Stimulated activated CD8-positive, alpha-beta memory T cell treated with anti-CD3 and anti-CD28 coated beads, Interleukin-7, amount 100 ng/mL, for 48 hours (primary cell): ENCODE data around the gene LCN6.

Experiments used
- DNase-seq, 2 donors: peaks; one replicate each; pipeline ENCODE4 v3.0.0-alpha.2; 2020; ENCODE audit warnings: low read depth in 1 of 2; ENCODE audit errors: extremely low read depth in 1 of 2

LCN6 gene

GRCh38 chr9:136745389-136746154, 2.8 kb downstream of the LCN6 start:
- no peak for DNase-seq

GRCh38 chr9:136744773-136745172, 3.6 kb downstream of the LCN6 start:
- DNase-seq: no peak

- DNase-seq: no peak
Observed at GRCh38 chr9:136743639-136744211, 4.6 kb downstream of the LCN6 start.

DNA sequence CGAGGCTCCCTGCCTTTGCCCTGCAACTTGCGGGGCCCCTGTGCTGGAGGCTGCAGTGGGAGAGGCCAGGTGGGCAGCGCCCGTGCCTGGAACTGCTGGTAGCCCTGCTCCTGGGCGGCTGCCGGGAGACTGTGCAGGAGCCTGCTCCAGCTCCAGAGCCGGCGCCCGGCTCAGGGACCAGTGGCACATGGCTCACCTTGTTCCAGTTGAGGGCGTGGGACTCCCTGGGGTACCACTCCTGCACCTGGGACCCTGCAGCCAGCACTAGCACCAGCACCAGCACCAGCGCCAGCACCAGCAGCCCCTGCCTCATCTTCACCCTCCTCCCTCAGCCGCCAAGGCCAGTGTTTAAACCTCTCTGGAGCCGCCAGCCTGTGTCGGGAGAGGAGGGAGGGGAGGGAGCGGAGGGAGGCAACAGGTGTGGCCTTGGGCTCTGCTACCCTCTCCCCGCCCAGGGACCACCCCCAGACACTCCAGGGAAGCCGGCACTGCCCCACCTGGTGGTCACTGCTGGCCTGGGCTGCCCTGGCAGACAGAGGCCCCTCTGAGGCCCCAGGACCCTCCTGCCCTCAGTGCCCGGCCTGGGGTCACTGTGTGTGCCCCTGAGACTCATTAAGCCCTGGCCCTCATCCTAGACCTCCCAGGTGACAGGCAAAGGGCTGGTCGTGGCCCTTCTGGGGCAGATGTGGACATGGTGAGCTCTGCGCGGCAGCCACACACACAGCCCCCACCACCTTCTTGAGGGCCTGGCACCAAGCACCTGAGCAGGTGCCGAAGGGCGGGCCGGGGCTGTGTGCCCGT, 5.5 kb downstream of the LCN6 start, which contains the start of gene LCN10:
LCN10 (minus strand) TSS at position 350 of the 801 bp plus-strand sequence; CDS start at position 313, 37 bp downstream.
- no peak for DNase-seq

GRCh38 chr9:136741883-136742571, 6.3 kb downstream of the LCN6 start:
- no peak for DNase-seq

GRCh38 chr9:136740971-136741882, 7.1 kb downstream of the LCN6 start:
- no peak for DNase-seq

DNA sequence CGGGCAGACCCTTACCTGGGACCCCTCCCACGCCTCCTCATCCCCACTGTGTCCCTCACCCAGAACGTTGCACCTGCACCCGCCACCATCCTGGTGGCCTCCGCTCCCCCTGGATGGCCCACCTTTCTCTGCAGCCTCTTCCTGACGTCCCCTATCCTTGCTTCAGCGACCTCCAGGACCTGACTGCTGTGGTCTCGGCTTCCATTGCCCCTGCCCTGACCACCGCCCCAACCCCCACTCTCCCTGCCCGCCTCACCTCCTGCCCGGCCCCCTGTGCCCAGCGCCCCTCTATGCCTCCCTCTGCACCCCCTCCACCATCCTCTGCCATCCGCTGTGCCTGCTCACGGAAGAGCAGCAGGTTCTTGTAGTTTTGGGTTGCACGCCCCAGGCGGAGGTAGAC, 7.8 kb downstream of the LCN6 start:
- no peak for DNase-seq

- no peak for DNase-seq
Observed at GRCh38 chr9:136740069-136740468, 8.3 kb downstream of the LCN6 start.

DNA sequence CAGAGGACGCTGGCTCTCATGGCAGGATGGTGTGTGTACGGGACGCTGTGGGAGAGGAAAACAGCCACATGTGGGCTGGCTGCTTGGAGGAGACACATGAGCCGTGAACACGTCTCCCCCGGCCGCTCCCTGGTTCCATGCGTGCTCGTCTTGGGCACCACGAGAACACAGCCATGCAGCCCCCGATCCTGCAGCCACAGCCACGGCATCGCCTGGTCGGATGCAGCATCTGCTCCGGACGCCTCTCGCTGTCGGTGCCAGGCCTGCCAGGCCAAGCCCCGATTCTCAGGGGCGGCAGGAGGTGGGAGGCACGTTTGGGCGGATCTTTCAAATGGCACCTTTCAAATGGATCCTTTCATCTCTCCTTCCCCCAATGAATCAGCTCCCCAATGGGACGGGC, 8.8 kb downstream of the LCN6 start:
- no peak for DNase-seq

GRCh38 chr9:136738960-136739359, 9.4 kb downstream of the LCN6 start:
- DNase-seq: no peak

DNA sequence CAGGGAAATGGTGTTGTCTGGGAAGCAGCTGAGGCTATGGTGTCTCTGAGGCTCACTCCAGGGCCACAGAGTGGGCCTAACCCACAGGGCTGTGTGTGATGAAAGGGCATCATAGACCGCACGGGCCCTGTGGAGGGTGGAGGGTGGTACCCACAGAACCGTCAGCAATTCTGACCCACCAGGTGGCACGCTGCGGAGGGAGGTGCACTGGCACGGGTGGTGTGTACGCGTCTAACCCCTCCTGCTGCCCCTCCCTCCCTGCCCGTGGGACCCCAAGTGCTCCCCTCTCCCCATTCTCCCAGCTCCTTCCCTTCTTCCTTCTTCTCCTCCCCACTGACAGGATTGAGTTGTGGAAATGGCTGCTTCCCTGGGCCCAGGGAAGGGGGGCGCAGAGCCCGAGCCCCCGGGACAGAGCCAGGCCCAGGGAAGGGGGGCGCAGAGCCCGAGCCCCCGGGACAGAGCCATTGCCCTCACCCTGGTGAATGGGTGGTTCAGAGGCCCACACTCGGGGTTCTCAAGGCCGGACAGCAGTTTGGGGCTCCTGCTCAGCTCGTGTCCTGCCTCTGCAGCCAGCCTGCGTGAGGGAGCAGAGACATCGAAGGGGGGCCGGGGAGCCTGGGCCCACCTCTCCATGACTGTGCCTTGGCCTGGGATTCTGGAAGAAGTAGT, 12.4 kb downstream of the LCN6 start:
- DNase-seq: no peak

GRCh38 chr9:136734837-136735496, 13.4 kb downstream of the LCN6 start:
- DNase-seq: no peak

GRCh38 chr9:136733611-136734010, 14.7 kb downstream of the LCN6 start:
- DNase-seq: no peak

- DNase-seq: no peak
Observed at GRCh38 chr9:136732444-136733178, 15.7 kb downstream of the LCN6 start.

GRCh38 chr9:136729926-136730325, 18.4 kb downstream of the LCN6 start:
- no peak for DNase-seq

DNA sequence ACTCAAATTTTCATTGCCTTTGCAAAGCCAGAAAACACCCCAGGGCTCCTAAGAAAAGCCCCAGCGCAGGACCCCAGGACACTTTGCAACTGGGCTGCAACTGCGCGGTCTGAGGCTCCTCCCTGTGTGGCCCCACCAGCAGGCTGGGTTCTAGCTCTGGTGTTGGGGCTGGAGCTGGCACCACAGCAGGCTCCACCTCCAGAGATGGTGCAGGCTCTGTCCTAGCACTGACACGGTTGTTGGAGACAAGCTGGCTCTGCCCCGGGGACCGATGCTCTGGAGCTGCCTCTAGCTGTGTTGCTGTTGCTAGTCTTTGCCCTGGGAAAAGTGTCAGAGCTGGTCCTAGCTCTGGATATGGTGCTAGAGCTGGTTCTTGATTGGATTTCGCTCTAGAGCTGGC, 19.2 kb downstream of the LCN6 start:
- DNase-seq: no peak

DNA sequence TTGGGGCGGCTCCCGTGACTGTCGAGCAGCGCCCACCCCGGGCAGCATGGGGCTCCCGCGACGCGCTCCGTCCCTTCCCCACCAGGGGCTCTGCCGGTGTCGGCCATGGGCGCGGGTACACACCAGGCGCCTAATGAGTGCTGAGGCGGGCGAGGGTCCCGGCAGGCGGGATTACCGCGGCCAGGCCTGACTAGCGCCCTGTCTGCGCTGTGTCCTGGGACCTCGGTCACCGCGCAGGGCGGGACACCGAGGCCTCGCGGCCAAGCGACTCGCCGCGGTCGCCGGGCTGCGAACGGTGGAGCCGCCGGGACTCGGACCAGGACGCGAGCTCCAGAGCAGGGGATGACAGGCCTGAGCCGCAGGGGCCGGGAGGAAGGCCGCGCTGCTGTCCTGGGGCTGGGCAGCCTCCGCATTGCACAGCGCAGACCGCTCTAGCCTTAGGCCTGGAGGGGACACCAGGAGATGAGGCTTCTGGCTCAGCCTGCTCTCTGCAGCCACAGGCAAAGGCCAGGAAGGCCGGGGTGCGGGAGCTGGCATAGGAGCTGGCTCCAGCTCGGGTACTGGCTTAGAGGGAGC, 19.7 kb downstream of the LCN6 start:
- no peak for DNase-seq

DNA sequence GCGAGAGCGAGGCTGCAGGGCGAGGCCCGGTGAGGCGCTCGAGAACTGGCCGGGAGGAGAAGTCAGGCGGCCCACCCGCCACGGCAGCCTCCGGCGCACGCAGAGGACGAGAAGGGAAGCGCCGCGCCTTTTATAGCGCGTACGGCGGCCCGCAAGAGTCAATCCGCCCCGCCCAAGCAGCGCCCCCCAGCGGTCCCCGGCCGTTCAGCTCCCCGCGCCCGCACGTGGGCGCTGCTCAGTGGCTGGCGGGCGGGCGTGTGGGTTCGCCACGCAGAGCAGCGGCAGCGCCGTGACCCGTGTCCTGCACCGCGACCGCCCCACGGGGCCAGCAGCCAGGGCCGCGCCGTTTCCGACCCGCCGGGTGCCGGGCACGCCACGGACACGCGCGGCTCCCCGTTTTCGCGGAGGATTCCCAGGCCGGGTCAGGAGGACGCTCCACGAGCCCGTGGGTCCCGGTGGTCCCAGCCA, 20.2 kb downstream of the LCN6 start:
- peak; percentile 77 to 81 for DNase-seq
